Measurements from ENCODE around the gene FAAP20.

Gene FAAP20

GRCh38 chr1:2238361-2239012 lies 43.9 kb upstream of the FAAP20 start:
- Histone ChIP-seq H3K27me3 (ENCODE audit: low read length) (no peaks in the 10 kb centered on the region), H3K4me3 (ENCODE audit: insufficient read depth, low read length, poor library complexity, severe bottlenecking) (no peak overlapping the region), H3K9me3 (ENCODE audit: insufficient read depth, low read length) (no peaks in the 10 kb centered on the region), H3F3A (ENCODE audit: insufficient read depth) (no peaks in the 10 kb centered on the region), H3K27ac (ENCODE audit: low read depth, low read length) (no peak overlapping the region), H3K9me2 (replicated peaks; ENCODE audit: insufficient read depth, low read length) (no peaks in the 10 kb centered on the region), H4K20me1 (ENCODE audit: low read depth, low read length) (no peaks in the 10 kb centered on the region; the same call in 1 of the 2 replicates), H3K9ac (ENCODE audit: low read length) (no peak overlapping the region), H3K36me3 (ENCODE audit: low read length) (no peaks in the 10 kb centered on the region), H3K79me2 (ENCODE audit: insufficient read depth, low read length) (no peaks in the 10 kb centered on the region), H3K4me2 (ENCODE audit: low read depth, low read length, poor library complexity, severe bottlenecking) (no peak overlapping the region), H2AFZ (ENCODE audit: low read depth, low read length, severe bottlenecking) (no peak overlapping the region)
- TF ChIP-seq CTCF (IDR thresholded peaks at IDR 0.05; ENCODE audit: insufficient read depth, low read length, poor library complexity, severe bottlenecking): no peak
- TF ChIP-seq EZH2phosphoT487 (conservative IDR thresholded peaks at IDR 0.05; ENCODE audit: low read length): no peak

- H4K20me1 ChIP-seq (ENCODE audit: low read depth, low read length): no peaks in the 10 kb centered on the region; the same call in 1 of the 2 replicates
- no peaks in the 10 kb centered on the region for H3F3A ChIP-seq (ENCODE audit: insufficient read depth)
- no peaks in the 10 kb centered on the region for H3K79me2 ChIP-seq (ENCODE audit: insufficient read depth, low read length)
- H3K9ac ChIP-seq (ENCODE audit: low read length): no peak overlapping the region
- H3K4me3 ChIP-seq (ENCODE audit: insufficient read depth, low read length, poor library complexity, severe bottlenecking): no peak overlapping the region
- no peaks in the 10 kb centered on the region for H3K27me3 ChIP-seq (ENCODE audit: low read length)
- no peak overlapping the region for H2AFZ ChIP-seq (ENCODE audit: low read depth, low read length, severe bottlenecking)
- no peaks in the 10 kb centered on the region for H3K36me3 ChIP-seq (ENCODE audit: low read length)
- H3K4me2 ChIP-seq (ENCODE audit: low read depth, low read length, poor library complexity, severe bottlenecking): no peak overlapping the region
- H3K27ac ChIP-seq (ENCODE audit: low read depth, low read length): no peak overlapping the region
- no peaks in the 10 kb centered on the region for H3K9me2 ChIP-seq (replicated peaks; ENCODE audit: insufficient read depth, low read length)
- H3K9me3 ChIP-seq (ENCODE audit: insufficient read depth, low read length): no peaks in the 10 kb centered on the region
- no peak for TF ChIP-seq CTCF (IDR thresholded peaks at IDR 0.05; ENCODE audit: insufficient read depth, low read length, poor library complexity, severe bottlenecking)
- TF ChIP-seq EZH2phosphoT487 (conservative IDR thresholded peaks at IDR 0.05; ENCODE audit: low read length): no peak
Measured at GRCh38 chr1:2237773-2238172, 43.2 kb upstream of the FAAP20 start.

DNA sequence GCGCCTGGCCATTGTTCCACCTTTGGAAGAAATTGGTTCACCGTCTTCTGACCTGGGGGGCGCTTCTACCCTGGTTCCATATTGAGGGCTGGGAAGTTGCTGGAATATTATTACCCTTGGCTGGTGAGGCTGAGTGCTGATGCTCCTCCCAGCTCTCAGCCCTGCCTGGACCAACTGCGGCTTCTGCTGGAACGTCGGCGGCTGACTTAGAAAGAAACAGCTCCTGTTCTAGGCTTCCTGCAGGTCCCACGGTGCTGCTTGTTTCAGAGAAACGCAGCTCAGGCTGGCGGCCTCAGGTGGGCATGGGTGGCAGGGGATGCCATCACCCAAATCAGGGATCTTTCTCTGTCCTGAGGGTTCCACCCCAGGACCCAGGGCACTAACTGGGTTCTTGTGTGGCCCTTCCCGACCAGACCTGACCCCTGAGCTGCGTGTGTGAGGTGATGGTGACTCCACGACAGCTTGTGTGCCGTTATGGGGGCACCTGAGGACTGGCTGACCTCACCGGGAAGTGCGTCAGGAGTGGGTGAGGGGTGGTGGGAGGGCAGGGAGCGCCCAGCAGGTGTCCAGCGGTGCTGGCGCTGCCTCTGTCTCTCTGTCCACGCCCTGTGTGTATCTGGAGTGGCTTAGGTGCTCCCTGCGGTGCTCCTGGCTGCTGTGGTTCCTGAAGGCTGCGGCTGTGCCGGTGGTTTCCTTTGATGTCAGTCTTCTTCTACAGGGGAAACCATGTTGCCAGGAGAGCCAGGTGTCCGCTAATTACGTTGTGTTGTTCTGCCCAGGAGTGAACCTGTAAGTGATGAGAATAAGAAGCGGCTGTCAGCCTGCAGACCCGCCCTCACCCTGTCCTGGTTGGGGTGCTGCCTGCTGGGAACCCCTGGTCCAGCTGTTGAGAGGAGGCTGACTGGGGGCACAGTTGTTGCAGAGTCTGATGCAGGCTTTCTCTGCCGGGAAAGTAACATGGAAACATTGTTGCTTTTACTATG lies 42.4 kb upstream of the FAAP20 start:
- TF ChIP-seq CTCF (IDR thresholded peaks at IDR 0.05; ENCODE audit: insufficient read depth, low read length, poor library complexity, severe bottlenecking) (no peak), EZH2phosphoT487 (conservative IDR thresholded peaks at IDR 0.05; ENCODE audit: low read length) (no peak)
- H3K79me2 ChIP-seq (ENCODE audit: insufficient read depth, low read length): no peaks in the 10 kb centered on the region
- H3K36me3 ChIP-seq (ENCODE audit: low read length): no peaks in the 10 kb centered on the region
- no peak overlapping the region for H2AFZ ChIP-seq (ENCODE audit: low read depth, low read length, severe bottlenecking)
- no peak overlapping the region for H3K4me3 ChIP-seq (ENCODE audit: insufficient read depth, low read length, poor library complexity, severe bottlenecking)
- no peaks in the 10 kb centered on the region for H3F3A ChIP-seq (ENCODE audit: insufficient read depth)
- H3K27ac ChIP-seq (ENCODE audit: low read depth, low read length): no peak overlapping the region
- no peaks in the 10 kb centered on the region; the same call in 1 of the 2 replicates for H4K20me1 ChIP-seq (ENCODE audit: low read depth, low read length)
- H3K9me2 ChIP-seq (replicated peaks; ENCODE audit: insufficient read depth, low read length): no peaks in the 10 kb centered on the region
- H3K9ac ChIP-seq (ENCODE audit: low read length): no peak overlapping the region
- H3K27me3 ChIP-seq (ENCODE audit: low read length): no peaks in the 10 kb centered on the region
- no peak overlapping the region for H3K4me2 ChIP-seq (ENCODE audit: low read depth, low read length, poor library complexity, severe bottlenecking)
- no peaks in the 10 kb centered on the region for H3K9me3 ChIP-seq (ENCODE audit: insufficient read depth, low read length)
